Daoy (cell line): ENCODE measurements around the gene TEKT1. TPM values are rescaled to one million over a fixed set of nuclear protein-coding genes. Genes with fewer than 3 reads are reported as not detected.
"Not testable (repeated sequence)": the region's sequence is repeated elsewhere in the genome, so short reads cannot be mapped to it uniquely, and the experiment has no call there.

Experiments used
- DNase-seq: peaks from one replicate; pipeline ENCODE4 v3.0.0-alpha.2; 2015; ENCODE audit warnings: low read depth
- total RNA-seq: library from RNA; depleted of rRNA; stranded (reverse); fragments of >200 nt; shearing (Covaris generic); gene quantifications from 2 replicates; pipeline ENCODE4 v1.2.3, GENCODE V29; 2014

TEKT1 gene
- total RNA-seq, 1 experiment from 2014 or later, result not detected

GRCh38 chr17:6816368-6816767, 15.2 kb downstream of the TEKT1 start:
- not testable (repeated sequence) for DNase-seq

- DNase-seq, result peak; percentile 50
These were observed 15.8 kb downstream of the TEKT1 start for GRCh38 chr17:6815775-6816174.

DNA sequence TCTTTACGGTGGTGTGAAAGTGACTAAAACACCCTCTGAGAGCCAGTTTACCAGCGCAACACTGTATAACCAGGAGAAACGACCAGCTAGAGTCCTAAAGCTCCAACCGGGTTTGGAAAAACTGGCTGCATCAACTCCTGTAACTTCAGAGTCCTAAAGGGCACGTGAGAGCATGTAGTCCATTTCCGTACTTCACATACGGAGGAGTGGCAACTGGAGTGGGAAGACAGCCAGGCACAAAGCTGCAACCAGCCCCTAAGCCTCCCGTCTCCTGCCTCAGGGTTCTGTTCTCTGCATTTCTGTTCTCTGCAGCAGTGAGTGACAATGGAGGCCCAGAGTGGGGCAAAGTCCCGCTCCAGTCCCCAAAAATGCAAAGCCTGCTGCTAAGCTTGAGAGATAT, 19.2 kb downstream of the TEKT1 start:
- no peak for DNase-seq

- DNase-seq, result no peak
These were observed 20.0 kb downstream of the TEKT1 start for GRCh38 chr17:6811510-6811909.

DNA sequence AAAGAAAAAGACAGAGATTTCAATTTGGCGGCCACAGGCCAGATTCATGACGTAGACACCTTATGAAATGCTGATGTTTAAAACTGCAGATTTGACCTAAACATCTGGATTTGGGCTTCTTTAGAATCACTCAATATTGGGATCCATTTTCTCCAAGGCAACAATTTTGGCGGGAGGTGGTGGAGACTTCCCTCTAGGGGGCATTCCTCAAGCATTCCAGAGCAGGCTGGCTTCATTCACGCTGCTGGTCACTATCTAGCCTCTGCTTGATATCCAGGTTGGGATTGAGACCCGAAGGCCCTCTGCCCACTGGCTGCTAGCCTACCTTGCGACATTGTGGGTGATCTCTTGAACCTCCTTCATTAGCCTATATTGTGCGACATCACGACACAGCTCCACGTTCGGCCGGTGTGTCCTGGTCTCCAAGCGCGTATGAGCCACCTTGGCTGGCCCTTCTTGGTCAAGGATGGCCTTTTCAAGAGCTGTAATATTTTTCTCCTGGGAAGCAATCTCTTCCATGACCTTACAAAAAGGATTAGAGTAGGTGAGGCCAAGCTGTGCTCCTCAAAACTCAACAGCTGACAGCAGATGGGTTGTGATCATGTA, 31.0 kb downstream of the TEKT1 start:
- DNase-seq, result no peak

GRCh38 chr17:6799738-6800137, 31.8 kb downstream of the TEKT1 start:
- DNase-seq, result no peak

- DNase-seq, result no peak
These were observed 33.7 kb downstream of the TEKT1 start for GRCh38 chr17:6797718-6798351.

- DNase-seq, result peak; percentile 77
These were observed 34.5 kb downstream of the TEKT1 start for GRCh38 chr17:6796887-6797490.

DNA sequence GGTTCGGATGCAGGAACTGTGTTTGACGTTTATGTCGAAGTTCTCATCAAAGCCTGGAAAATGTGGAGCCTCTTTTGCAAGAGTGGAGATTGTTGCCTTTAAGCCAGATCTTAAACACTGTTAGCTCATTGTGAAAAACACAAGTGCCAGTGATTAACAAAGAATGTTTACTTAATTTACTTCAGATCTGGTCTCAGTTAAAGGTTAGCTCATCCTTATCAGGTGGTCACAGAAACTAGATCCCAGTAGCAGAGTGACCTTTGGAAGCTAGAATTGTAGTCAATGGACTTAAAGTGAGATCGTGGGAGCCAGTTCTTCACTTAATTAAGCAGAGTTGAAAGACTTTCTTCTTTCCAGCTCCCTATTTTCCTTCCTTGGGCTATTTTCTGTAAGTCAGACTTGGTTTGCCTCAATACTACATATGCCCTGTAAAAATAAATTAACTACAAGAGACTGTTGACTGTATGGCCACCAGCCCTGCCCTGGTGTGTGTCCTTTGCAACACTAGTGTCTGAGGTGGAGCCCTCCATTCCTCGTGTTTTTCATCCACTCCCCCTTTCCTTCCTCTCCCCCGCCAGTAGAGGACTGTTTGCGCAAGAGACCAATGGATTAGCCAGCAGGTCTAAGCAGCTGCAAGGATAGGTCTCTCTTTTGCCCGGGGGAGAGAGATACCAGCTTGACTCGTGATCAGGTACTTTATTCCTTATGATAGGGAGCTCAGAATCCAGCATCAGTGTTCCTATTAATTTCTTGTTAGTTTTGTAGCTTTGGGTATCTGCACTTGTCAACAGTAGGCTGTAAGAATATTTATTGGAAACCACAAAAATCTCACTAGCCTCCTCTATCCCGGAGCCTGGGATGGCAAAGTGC, 35.3 kb downstream of the TEKT1 start:
- DNase-seq, result no peak

DNA sequence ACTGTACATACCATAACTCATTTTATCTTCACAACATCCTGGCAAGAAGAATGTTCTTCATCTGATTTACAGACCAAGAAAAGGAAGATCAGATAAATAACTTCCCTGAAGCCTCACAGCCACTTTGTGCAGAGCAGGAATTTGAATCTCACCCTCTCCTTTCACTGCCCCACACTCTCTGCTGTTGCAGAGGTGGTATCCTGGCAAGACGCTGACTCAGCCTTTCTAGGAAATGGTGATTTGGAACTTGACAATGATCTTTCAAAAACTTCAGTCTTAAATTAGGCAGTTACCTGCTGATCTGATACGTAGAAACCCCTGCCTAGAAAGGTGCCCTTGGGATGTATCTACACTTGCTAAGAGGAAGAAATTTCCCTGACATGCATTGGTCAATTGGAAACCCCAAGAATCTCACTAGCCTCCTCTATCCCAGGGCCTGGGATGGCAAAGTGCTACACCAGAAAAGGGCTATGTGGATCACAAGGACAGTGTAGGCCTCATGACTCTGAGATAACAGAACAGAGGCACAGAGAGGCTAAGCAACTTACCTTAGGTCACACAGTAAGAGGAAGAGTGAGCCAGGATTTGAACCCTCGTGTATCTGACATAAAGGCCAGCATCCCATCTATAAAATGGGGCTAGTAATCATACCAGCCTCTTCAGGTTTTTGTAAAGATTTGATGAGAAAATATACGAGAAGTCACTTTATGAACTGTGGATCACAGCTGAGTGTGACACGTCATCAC, 37.6 kb downstream of the TEKT1 start:
- no peak for DNase-seq

DNA sequence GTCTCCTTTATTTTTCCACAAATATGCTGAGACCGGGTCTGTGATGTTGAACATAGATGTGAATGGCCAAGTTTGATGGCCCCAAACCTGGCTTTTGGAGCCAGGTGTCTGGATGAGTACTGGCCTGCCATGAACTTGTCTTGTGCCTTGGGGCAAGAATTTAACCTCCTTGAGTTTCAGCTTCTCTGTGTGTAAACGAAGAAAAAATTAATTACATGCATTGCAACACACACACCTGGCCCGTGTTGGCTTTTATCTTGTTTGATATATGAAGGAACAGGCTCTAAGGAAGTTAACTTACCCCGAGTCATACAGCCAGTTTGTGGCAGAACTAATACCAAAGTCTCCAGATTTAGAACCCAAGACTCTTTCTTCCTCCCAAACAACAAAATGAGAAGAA, 42.4 kb downstream of the TEKT1 start:
- DNase-seq, result no peak

DNA sequence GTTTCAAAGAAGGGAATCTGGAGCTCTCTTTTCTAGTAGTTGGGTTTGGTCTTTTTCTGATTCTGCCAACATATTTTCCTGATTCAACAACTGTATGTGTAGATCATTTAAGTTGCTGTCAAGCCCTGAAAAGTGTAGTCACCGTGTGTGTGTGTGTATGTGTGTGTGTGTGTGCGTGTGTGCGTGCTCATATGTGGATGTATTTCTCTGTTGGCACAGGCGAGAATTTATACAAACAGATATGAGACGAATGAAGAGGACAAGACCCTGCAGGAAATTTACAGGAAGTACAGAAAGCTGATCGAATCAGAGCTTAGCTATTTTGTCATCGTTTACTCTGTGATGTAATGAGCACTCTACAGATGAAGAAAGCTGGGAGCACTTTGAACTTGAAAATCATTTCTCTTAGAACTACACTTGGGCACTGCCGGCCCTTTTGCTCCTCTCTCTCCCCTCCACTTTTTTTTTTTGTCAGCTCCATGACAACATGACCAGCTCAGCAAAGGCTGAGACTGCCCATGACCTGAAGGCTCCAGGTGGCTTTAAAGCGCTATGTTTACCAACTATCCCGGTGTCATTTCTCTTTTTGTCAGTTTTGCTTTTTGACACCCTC, 44.3 kb downstream of the TEKT1 start:
- no peak for DNase-seq

- peak; percentile 80 for DNase-seq
These were observed 44.9 kb downstream of the TEKT1 start for GRCh38 chr17:6786618-6787017.

- no peak for DNase-seq
These were observed 49.3 kb downstream of the TEKT1 start for GRCh38 chr17:6782244-6782643.

GRCh38 chr17:6780886-6781285, 50.6 kb downstream of the TEKT1 start:
- peak; percentile 61 for DNase-seq

GRCh38 chr17:6780001-6780400, 51.5 kb downstream of the TEKT1 start:
- DNase-seq, result no peak

DNA sequence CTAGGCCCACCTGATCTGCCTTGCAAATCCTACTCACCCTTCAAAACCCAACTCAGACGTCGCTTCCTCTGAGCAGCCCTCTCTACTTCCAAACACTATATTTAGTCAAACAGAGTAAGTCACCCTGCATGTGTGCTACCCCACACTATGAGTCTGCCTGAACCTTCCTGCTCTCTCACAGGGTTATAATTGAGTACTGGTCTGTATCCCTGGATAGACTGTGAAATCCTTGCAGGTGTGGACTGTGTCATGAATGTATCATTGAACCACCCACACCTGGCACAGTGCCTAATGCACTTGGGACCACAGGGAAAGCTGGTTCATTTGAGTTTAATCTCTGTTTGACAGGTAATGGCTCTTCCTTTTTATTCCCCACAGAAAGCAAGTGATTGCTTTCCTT, 52.1 kb downstream of the TEKT1 start:
- DNase-seq, result peak; percentile 40

DNA sequence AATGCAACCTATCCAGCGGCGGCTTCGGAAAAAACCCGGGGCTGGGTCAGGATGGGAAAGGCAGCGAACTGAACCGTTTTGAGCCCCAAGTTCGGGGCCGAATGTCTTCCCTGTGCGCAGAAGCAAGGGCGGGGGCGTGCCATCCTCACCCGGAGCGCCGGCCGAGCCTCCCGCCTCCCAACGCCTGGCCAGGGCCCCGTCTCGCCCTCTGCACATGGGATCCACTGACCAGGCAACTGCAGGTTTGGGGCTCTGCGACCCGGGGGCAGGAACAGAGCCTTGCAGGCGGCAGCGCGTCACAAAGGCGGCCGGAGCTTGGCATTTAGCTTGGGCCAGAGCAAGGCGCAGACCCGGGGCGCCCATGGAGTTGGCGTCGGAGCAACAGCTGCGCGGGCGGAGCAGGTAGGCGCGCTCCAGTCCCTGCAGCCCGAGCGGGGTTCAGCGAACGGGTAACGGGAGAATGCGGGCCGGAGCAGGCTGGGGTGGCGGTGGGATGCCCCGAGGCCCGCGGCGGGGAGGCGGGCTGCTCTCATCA, 55.6 kb downstream of the TEKT1 start, which contains the start of gene FBXO39:
FBXO39 (plus strand) TSS at position 345 of the 535 bp plus-strand sequence. CDS start 3,654 bp downstream, outside the sequence.
- DNase-seq, result no peak

DNA sequence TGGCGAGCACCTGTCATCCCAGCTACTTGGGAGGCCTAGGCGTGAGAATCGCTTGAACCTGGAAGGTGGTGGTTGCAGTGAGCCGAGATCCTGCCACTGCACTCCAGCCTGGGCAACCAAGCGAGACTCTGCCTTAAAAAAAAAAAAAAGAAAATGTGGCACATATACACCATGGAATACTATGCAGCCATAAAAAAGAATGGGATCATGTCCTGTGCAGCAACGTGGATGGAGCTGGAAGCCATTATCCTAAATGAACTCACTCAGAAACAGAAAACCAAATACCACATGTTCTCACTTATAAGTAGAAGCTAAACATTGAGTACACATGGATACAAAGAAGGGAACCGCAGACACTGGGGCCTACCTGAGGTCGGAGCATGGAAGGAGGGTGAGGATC, 56.6 kb downstream of the TEKT1 start:
- DNase-seq, result not testable (repeated sequence)

DNA sequence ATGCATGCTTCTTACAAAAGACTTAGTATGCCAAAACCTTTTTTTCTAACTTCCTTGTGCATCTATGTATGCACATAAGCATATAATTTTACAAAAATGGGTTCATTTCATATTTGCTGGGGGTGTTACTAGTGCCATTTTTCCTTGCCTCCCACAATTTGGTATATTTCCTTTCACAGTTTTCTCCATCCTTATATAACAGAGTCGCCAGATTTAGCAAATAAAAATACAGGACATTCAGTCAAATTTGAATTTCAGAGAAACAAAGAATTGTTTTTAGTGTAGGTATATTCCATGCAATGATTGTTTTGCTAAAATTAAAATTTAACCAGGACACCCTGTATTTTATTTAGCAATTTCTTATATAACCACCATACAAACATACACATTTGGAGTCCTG, 59.5 kb downstream of the TEKT1 start:
- no peak for DNase-seq

DNA sequence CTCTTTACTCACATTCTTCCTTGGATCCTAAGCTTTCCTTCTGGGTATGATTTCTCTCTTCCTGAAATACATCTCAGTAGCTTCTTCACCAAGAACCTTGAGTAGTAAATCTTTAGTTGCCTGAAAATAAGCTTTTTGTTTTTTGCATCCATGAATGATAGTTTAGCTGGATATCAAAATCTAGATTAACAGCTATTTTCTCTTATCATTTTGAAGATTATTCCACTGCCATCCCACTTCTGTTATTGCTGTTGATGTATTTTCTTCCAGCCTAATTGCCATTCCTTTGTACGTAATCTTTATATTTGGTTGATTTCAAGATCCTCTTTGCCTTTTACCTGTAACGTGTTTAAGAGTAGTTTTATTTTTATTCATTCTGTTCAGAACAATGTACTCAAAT, 63.1 kb downstream of the TEKT1 start:
- DNase-seq, result no peak
